GM12878 (cell line): ENCODE measurements around the gene CA10. TPM values are rescaled to one million over a fixed set of nuclear protein-coding genes. Genes with fewer than 3 reads are reported as not detected.

Experiments used
- ATAC-seq: fragments of 200-7000 bp; cut with Tn5 transposase; 3 replicates; pipeline ENCODE4 v1.9.1; 2020; ENCODE audit warnings: mild to moderate bottlenecking, moderate library complexity
- BruUV-seq: library from RNA; stranded (reverse); fragments of 400-500 nt; replicated peaks from 2 replicates; lab custom pipeline; 2021; lab: Mats Ljungman, UMichigan
- CTCF ChIA-PET: fragments of 300-600 bp; sonication (Branson Sonifier 250); formaldehyde crosslinking; extraction: SDS; loops from one replicate; lab custom pipeline; 2021; ENCODE audit warnings: inconsistent platforms; lab: Yijun Ruan, JAX
- POLR2A ChIA-PET: fragments of 350-600 bp; formaldehyde crosslinking; extraction: SDS; loops from one replicate; lab custom pipeline; 2021; ENCODE audit warnings: inconsistent platforms; lab: Charles Lee
- RAD21 ChIA-PET: fragments of 300-600 bp; sonication (Branson Sonifier 250); formaldehyde crosslinking; loops from one replicate; lab custom pipeline; 2023; ENCODE audit warnings: antibody characterized with exemption; ENCODE audit not compliant: unreplicated experiment; lab: Charles Lee
- SMC1A ChIA-PET: fragments of 300-600 bp; sonication (Branson Sonifier 250); formaldehyde crosslinking; loops from one replicate; lab custom pipeline; 2023; ENCODE audit not compliant: unreplicated experiment, uncharacterized antibody; lab: Charles Lee
- DNase-seq: peaks from one replicate; pipeline ENCODE4 v3.0.0-alpha.2; 2011; ENCODE audit warnings: low read depth, low spot score
- FAIRE-seq: peaks from 3 replicates; lab custom pipeline; 2011; peaks lifted over from hg19 to GRCh38; lab: Jason Lieb, UNC
- H2AFZ ChIP-seq: 2 replicates; pipeline ENCODE4 v1.6.0; 2011; ENCODE audit warnings: low read depth, low read length, control low read depth; ENCODE audit not compliant: control insufficient read depth
- H3K27ac ChIP-seq: 2 replicates; pipeline ENCODE4 v1.5.1; 2011; ENCODE audit warnings: control low read depth; ENCODE audit not compliant: control insufficient read depth, insufficient read depth
- H3K27me3 ChIP-seq, 2 experiments: replicated peaks in 1 of 2; 2 replicates each; pipeline versions ENCODE4 v1.6.0 to v1.6.1; 2011; ENCODE audit warnings: low read length in 1 of 2; ENCODE audit not compliant: control insufficient read depth in 2 of 2, insufficient read depth in 2 of 2
- H3K36me3 ChIP-seq, 2 experiments: 2 replicates each; pipeline ENCODE4 v1.5.1; 2011; ENCODE audit warnings: low read length in 1 of 2; ENCODE audit not compliant: control insufficient read depth in 2 of 2, insufficient read depth in 2 of 2
- H3K4me1 ChIP-seq: 2 replicates; pipeline ENCODE4 v1.6.1; 2011; ENCODE audit warnings: mild to moderate bottlenecking, low read length, moderate library complexity, mixed read lengths; ENCODE audit not compliant: control insufficient read depth, insufficient read depth
- H3K4me2 ChIP-seq: 2 replicates; pipeline ENCODE4 v1.6.0; 2011; ENCODE audit warnings: control low read depth; ENCODE audit not compliant: control insufficient read depth, insufficient read depth
- H3K4me3 ChIP-seq: fragments of 200-600 bp; sonication (generic); 2 replicates; pipeline ENCODE4 v1.5.1; 2016
- H3K79me2 ChIP-seq: 2 replicates; pipeline ENCODE4 v1.6.0; 2011; ENCODE audit warnings: low read length; ENCODE audit not compliant: control insufficient read depth, insufficient read depth
- H3K9ac ChIP-seq: 2 replicates; pipeline ENCODE4 v1.8.0; 2011; ENCODE audit warnings: low read length, control low read depth, mixed read lengths; ENCODE audit not compliant: control insufficient read depth, insufficient read depth
- H3K9me3 ChIP-seq: replicated peaks from 3 replicates; pipeline ENCODE4 v1.5.1; 2011; ENCODE audit warnings: mild to moderate bottlenecking, low read length; ENCODE audit not compliant: control insufficient read depth, insufficient read depth
- H4K20me1 ChIP-seq: 2 replicates; pipeline ENCODE4 v1.6.0; 2011; ENCODE audit not compliant: control insufficient read depth, insufficient read depth
- BHLHE40 ChIP-seq, 2 experiments: fragments of 450-650 bp in 1 of 2; IDR thresholded peaks; 2 replicates each; pipeline ENCODE4 v1.6.1; 2011 to 2017; ENCODE audit warnings: low read depth in 2 of 2, borderline replicate concordance in 1 of 2, improper control_type of control experiment in 1 of 2, low read length in 1 of 2, mild to moderate bottlenecking in 1 of 2
- CUX1 ChIP-seq: IDR thresholded peaks from 2 replicates; pipeline ENCODE4 v1.6.1; 2012; ENCODE audit warnings: improper control_type of control experiment, low read depth, low read length; ENCODE audit not compliant: insufficient replicate concordance
- GABPA ChIP-seq: IDR thresholded peaks from 2 replicates; pipeline ENCODE4 v1.6.1; 2014; ENCODE audit warnings: antibody characterized with exemption, low read depth, mild to moderate bottlenecking, inconsistent platforms
- MEF2B ChIP-seq: fragments of 450-650 bp; IDR thresholded peaks from 2 replicates; pipeline ENCODE4 v1.6.1; 2018; ENCODE audit warnings: mild to moderate bottlenecking, moderate library complexity; ENCODE audit not compliant: partially characterized antibody, poor library complexity, severe bottlenecking
- PKNOX1 ChIP-seq: fragments of 450-650 bp; IDR thresholded peaks from 2 replicates; pipeline ENCODE4 v1.6.1; 2016; ENCODE audit warnings: mild to moderate bottlenecking
- WGBS: methylation state at CpG from one replicate; pipeline ENCODE4 v1.1.6; 2016; ENCODE audit warnings: low lambda C conversion rate; ENCODE audit not compliant: insufficient replicate concordance, insufficient coverage; ENCODE audit errors: missing lambda C conversion rate; 5-methylcytosine and 5-hydroxymethylcytosine counted together
- in situ Hi-C: fragments of 300-500 bp; cut with MboI; formaldehyde crosslinking; loops from 9 replicates; pipeline ENCODE4 v1.14.3; 2018; ENCODE audit warnings: mixed read lengths
- intact Hi-C: fragments of 100-400 bp; cut with micrococcal nuclease; formaldehyde crosslinking; loops from one replicate; pipeline ENCODE4 v1.14.2; 2022; ENCODE audit not compliant: unreplicated experiment
- polyA plus RNA-seq, 11 experiments: library from polyadenylated mRNA; depleted of rRNA in 4 of 11; unstranded in 6 of 11; stranded (reverse) in 5 of 11; fragments of >200 nt; fragmentation: Nextera tagmentation in 4 of 11; fragmentation: Illumina TruSeq in 1 of 11; extraction: Ambion mirVana in 4 of 11; extraction: Trizol in 1 of 11; gene quantifications; 1 replicate in 1 of 11; 2 replicates in 10 of 11; pipeline versions ENCODE4 v1.2.1 to v1.2.3, GENCODE V29; 2011 to 2016; ENCODE audit warnings: inconsistent platforms in 2 of 11, missing spikeins in 2 of 11, low read depth in 1 of 11
- total RNA-seq, 4 experiments: library from RNA; depleted of rRNA in 3 of 4; stranded (reverse); fragments of >200 nt in 3 of 4; fragmentation: Illumina TruSeq in 1 of 4; extraction: Trizol in 1 of 4; gene quantifications; 2 replicates each; pipeline versions ENCODE4 v1.2.1 to v1.2.3, GENCODE V29; 2013 to 2021

The CA10 gene
- total and polyA plus RNA-seq, 10 of the 15 experiments (the other 5 are each of a cell fraction or from before 2014, with no cell fraction given), result not detected

- Histone ChIP-seq H3K79me2 (no peaks in the 10 kb centered on the region), H3K36me3 (no peaks in the 10 kb centered on the region), H3K4me2 (no peak overlapping the region), H3K27ac (no peak overlapping the region), H4K20me1 (no peaks in the 10 kb centered on the region), H3K9ac (no peak overlapping the region), H3K4me1 (no peaks in the 10 kb centered on the region), H3K27me3 (no peaks in the 10 kb centered on the region), H2AFZ (no peak overlapping the region), H3K4me3 (no peak overlapping the region), H3K9me3 (no peaks in the 10 kb centered on the region)
- ChIA-PET POLR2A (no interaction called here), RAD21 (no interaction called here), CTCF (no interaction called here), SMC1A (interaction anchor here (0.7 kb wide), 1 partner anchor 35 kb away, joined by 3 read pairs; no protein-coding TSS in a partner anchor)
- BruUV-seq, result no TSS peak
- TF ChIP-seq CUX1 (no peak), GABPA (no peak), BHLHE40 (IDR thresholded peaks at IDR 0.05; ENCODE audit: borderline replicate concordance in 1 of 2, low read depth in 2 of 2, low read length in 1 of 2) (no peak), PKNOX1 (no peak), MEF2B (no peak)
- intact Hi-C loops, result no loop called here
- no peak for DNase-seq
- WGBS, result 0% methylated on average over 1 of the region's 1 CpG
- ATAC-seq, result no peak
- in situ Hi-C loops, result no loop called here
- FAIRE-seq, result no peak
Observed at GRCh38 chr17:51827140-51827539, 331.4 kb downstream of the CA10 start.
